H1 (cell line): Measurements from ENCODE around the gene PRPF40B. TPM values are rescaled to one million over a fixed set of nuclear protein-coding genes. Genes with fewer than 3 reads are reported as not detected.

ENCODE experiments used
- SAP30 ChIP-seq: fragments of 300-600 bp; sonication (generic); IDR thresholded peaks from 2 replicates; pipeline ENCODE4 v1.7.1; 2012; ENCODE audit warnings: low read length, moderate library complexity, mild to moderate bottlenecking, inconsistent platforms; ENCODE audit not compliant: insufficient read depth, insufficient replicate concordance
- polyA plus RNA-seq, 7 experiments: library from polyadenylated mRNA; depleted of rRNA in 3 of 7; stranded (reverse) in 5 of 7; unstranded in 2 of 7; fragments of >200 nt in 5 of 7; fragments of 200-250 nt in 2 of 7; gene quantifications; 1 replicate in 5 of 7; 2 replicates in 1 of 7; 4 replicates in 1 of 7; pipeline versions ENCODE4 v1.2.1 to v1.2.3, GENCODE V29; 2011 to 2013; ENCODE audit warnings: missing spikeins in 2 of 7, mixed read lengths in 2 of 7
- total RNA-seq: library from RNA; stranded (reverse); fragmentation: NEBNext Ultra II Directional; extraction: Animal tissue kit (Norgen Biotek cat#: 25700); gene quantifications from 2 replicates; pipeline ENCODE4 v1.2.1, GENCODE V29; 2021

The PRPF40B gene
- total and polyA plus RNA-seq, 2 of the 8 experiments (the other 6 are each of a cell fraction or from before 2014, with no cell fraction given), result 14.4 to 24.4 TPM

DNA sequence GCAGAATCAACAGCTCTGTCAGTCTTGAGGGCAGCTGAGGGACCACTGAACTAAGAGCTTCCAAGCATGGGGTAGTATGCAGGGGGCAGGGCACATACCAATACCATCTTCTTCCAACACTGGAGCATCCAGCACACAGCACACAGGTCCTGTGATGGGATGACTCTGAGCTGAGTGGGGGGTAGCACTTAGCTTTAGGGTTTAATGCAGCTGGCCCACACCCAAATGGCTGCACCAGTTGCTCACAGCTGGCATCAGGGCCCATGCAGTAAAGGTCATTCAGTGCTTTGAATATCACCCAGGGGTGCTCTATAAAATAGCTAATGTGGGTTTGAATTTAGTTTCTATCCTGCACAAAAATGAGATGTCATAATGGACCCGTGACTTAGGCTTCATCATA is 19.6 kb upstream of the PRPF40B start (continued):
- TF ChIP-seq SAP30, result no peak
